ENCODE measurements around the gene VPS37C.

- no peak for TF ChIP-seq CTCF (IDR thresholded peaks at IDR 0.05)
- no peak for TF ChIP-seq POLR2A (IDR thresholded peaks at IDR 0.05)
These were observed 70.7 kb downstream of the VPS37C start for GRCh38 chr11:61090521-61090920.
